Keratinocyte (primary cell): ENCODE measurements around the gene TMEM80. TPM values are rescaled to one million over a fixed set of nuclear protein-coding genes. Genes with fewer than 3 reads are reported as not detected.

Experiments
- DNase-seq: peaks from one replicate; pipeline ENCODE4 v3.0.0-alpha.2; 2011; ENCODE audit warnings: low read depth, missing footprints, low spot score
- FAIRE-seq: peaks from 2 replicates; lab custom pipeline; 2011; peaks lifted over from hg19 to GRCh38; lab: Jason Lieb, UNC
- H2AFZ ChIP-seq: 2 replicates; pipeline ENCODE4 v1.6.0; 2012; ENCODE audit warnings: low read length, control low read depth, inconsistent platforms; ENCODE audit not compliant: control insufficient read depth
- H3K27ac ChIP-seq: 2 replicates; pipeline ENCODE4 v1.5.1; 2011; ENCODE audit warnings: low read length; ENCODE audit not compliant: control insufficient read depth, insufficient read depth
- H3K27me3 ChIP-seq: 3 replicates; pipeline ENCODE4 v1.6.0; 2011; ENCODE audit warnings: low read length; ENCODE audit not compliant: control insufficient read depth, insufficient read depth; ENCODE audit errors: extremely low read depth
- H3K36me3 ChIP-seq, 2 experiments: 2 replicates in 1 of 2; 3 replicates in 1 of 2; pipeline ENCODE4 v1.5.1; 2011; ENCODE audit warnings: low read length in 2 of 2, mild to moderate bottlenecking in 1 of 2; ENCODE audit not compliant: control insufficient read depth in 2 of 2, insufficient read depth in 2 of 2; ENCODE audit errors: extremely low read depth in 1 of 2
- H3K4me1 ChIP-seq: 3 replicates; pipeline ENCODE4 v1.5.1; 2011; ENCODE audit warnings: low read length; ENCODE audit not compliant: control insufficient read depth, insufficient read depth; ENCODE audit errors: extremely low read depth
- H3K4me2 ChIP-seq: 3 replicates; pipeline ENCODE4 v1.6.0; 2011; ENCODE audit warnings: low read depth, low read length; ENCODE audit not compliant: control insufficient read depth, insufficient read depth; ENCODE audit errors: extremely low read depth
- H3K4me3 ChIP-seq, 3 experiments: fragments of 200-600 bp in 1 of 3; sonication (generic) in 1 of 3; 2 replicates in 2 of 3; 3 replicates in 1 of 3; pipeline ENCODE4 v1.5.1; 2011 to 2016; ENCODE audit warnings: low read length in 3 of 3, mild to moderate bottlenecking in 3 of 3, control low read depth in 2 of 3, inconsistent platforms in 1 of 3, low read depth in 1 of 3, mixed read lengths in 1 of 3, mixed run types in 1 of 3, moderate library complexity in 1 of 3; ENCODE audit not compliant: control insufficient read depth in 2 of 3, insufficient read depth in 2 of 3; ENCODE audit errors: extremely low read depth in 1 of 3
- H3K79me2 ChIP-seq: 2 replicates; pipeline ENCODE4 v1.6.0; 2012; ENCODE audit warnings: low read length; ENCODE audit not compliant: control insufficient read depth, insufficient read depth
- H3K9ac ChIP-seq: 3 replicates; pipeline ENCODE4 v1.6.0; 2011; ENCODE audit warnings: low read length; ENCODE audit not compliant: control insufficient read depth, insufficient read depth; ENCODE audit errors: extremely low read depth
- H3K9me1 ChIP-seq: 3 replicates; pipeline ENCODE4 v1.6.0; 2011; ENCODE audit warnings: low read length; ENCODE audit not compliant: control insufficient read depth, insufficient read depth; ENCODE audit errors: extremely low read depth
- H3K9me3 ChIP-seq: 2 replicates; pipeline ENCODE4 v1.5.1; 2012; ENCODE audit warnings: low read depth, low read length; ENCODE audit not compliant: control insufficient read depth
- H4K20me1 ChIP-seq: 3 replicates; pipeline ENCODE4 v1.6.0; 2011; ENCODE audit warnings: low read length; ENCODE audit not compliant: control insufficient read depth, insufficient read depth; ENCODE audit errors: extremely low read depth
- EZH2 ChIP-seq: IDR thresholded peaks from one replicate; pipeline ENCODE4 v1.6.1; 2012; ENCODE audit warnings: inconsistent platforms, mild to moderate bottlenecking, low read length, moderate library complexity
- dilution Hi-C: fragments of 300-500 bp; cut with MboI; formaldehyde crosslinking; loops from one replicate; pipeline ENCODE4 v1.7.0; 2020; ENCODE audit warnings: low sequenced_read_pairs; ENCODE audit not compliant: extremely low pct_ligation_motif_present
- polyA plus RNA-seq, 5 experiments: library from polyadenylated mRNA; depleted of rRNA in 3 of 5; stranded (reverse) in 3 of 5; stranded (forward) in 1 of 5; unstranded in 1 of 5; fragments of >200 nt; gene quantifications; 1 replicate in 1 of 5; 2 replicates in 3 of 5; 3 replicates in 1 of 5; pipeline versions ENCODE4 v1.2.1 to v1.2.3, GENCODE V29; 2011 to 2012; ENCODE audit warnings: missing spikeins in 2 of 5, low read depth in 1 of 5, low replicate concordance in 1 of 5
- TF ChIP-seq, protein P1 (sequence below), 3 experiments: IDR thresholded peaks in 1 of 3; conservative IDR thresholded peaks in 1 of 3; optimal IDR thresholded peaks in 1 of 3; 2 replicates in 2 of 3; 3 replicates in 1 of 3; pipeline versions ENCODE3 to v1.5.1; 2011; ENCODE audit warnings: low read length in 3 of 3, mild to moderate bottlenecking in 3 of 3, moderate library complexity in 2 of 3, control low read depth in 1 of 3, inconsistent platforms in 1 of 3; ENCODE audit not compliant: insufficient read depth in 2 of 3; ENCODE audit errors: extremely low read depth in 1 of 3

The TMEM80 gene
- polyA plus RNA-seq, 1 donor (not counting 4 experiments of a cell fraction or from before 2014, with no cell fraction given): 29.8 TPM

DNA sequence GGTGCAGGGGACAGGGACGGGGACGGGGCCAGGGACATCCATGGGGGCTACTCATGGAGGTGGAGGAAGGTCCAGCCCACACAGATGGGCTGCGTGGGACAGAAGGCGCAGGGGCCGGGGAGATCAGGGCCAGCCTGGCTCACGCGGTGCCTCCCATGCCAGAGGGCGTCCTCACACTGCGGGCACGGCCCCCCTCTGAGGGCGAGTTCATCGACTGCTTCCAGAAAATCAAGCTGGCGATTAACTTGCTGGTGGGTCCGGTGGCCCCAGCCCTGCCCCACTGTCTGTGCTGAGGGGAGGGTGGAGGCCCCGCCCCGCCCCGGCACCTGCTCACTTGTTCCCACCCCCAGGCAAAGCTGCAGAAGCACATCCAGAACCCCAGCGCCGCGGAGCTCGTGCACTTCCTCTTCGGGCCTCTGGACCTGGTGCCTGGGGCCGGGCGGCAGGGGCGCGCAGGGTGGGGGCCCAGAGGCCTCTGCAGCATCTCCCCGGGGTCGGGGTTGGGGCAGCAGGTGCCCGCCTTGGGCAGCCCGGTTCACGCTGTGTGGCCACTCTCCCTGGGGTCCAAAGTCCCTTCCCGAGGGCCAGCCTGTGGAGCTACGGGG lies 26.2 kb downstream of the TMEM80 start:
- Histone ChIP-seq H3K27me3 (no peaks in the 10 kb centered on the region), H3K9me3 (no peaks in the 10 kb centered on the region), H3K4me3 (no peak overlapping the region), H3K79me2 (peaks cover 3% of the 10 kb centered on the region), H3K27ac (no peak overlapping the region), H2AFZ (no peak overlapping the region), H3K4me2 (no peak overlapping the region), H3K9me1 (no peaks in the 10 kb centered on the region), H3K4me1 (peaks cover 7% of the 10 kb centered on the region), H4K20me1 (peaks cover 5% of the 10 kb centered on the region), H3K36me3 (peaks cover 29% of the 10 kb centered on the region in 2 experiments), H3K9ac (no peak overlapping the region)
- dilution Hi-C loops: no loop called here
- no peak for TF ChIP-seq EZH2
- TF ChIP-seq, protein P1, sequence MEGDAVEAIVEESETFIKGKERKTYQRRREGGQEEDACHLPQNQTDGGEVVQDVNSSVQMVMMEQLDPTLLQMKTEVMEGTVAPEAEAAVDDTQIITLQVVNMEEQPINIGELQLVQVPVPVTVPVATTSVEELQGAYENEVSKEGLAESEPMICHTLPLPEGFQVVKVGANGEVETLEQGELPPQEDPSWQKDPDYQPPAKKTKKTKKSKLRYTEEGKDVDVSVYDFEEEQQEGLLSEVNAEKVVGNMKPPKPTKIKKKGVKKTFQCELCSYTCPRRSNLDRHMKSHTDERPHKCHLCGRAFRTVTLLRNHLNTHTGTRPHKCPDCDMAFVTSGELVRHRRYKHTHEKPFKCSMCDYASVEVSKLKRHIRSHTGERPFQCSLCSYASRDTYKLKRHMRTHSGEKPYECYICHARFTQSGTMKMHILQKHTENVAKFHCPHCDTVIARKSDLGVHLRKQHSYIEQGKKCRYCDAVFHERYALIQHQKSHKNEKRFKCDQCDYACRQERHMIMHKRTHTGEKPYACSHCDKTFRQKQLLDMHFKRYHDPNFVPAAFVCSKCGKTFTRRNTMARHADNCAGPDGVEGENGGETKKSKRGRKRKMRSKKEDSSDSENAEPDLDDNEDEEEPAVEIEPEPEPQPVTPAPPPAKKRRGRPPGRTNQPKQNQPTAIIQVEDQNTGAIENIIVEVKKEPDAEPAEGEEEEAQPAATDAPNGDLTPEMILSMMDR (optimal IDR thresholded peaks at IDR 0.05 in 1 of 3, IDR thresholded peaks at IDR 0.05 in 1 of 3, conservative IDR thresholded peaks at IDR 0.05 in 1 of 3; ENCODE audit: extremely low read depth in 1 of 3, insufficient read depth in 2 of 3, low read length in 3 of 3): no peak
- FAIRE-seq (no peak), DNase-seq (no peak)

DNA sequence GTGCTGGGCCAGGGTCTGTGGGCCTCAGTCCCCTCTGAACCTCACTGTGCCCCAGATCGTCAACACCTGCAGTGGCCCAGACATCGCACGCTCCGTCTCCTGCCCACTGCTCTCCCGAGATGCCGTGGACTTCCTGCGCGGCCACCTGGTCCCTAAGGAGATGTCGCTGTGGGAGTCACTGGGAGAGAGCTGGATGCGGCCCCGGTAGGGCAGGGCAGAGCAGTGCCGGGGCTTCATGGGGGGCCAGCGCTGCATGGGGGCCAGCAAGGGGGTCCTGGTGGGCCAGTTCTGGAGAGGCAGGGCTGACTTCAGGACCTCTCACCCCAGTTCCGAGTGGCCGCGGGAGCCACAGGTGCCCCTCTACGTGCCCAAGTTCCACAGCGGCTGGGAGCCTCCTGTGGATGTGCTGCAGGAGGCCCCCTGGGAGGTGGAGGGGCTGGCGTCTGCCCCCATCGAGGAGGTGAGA lies 26.8 kb downstream of the TMEM80 start:
- H3K9me1 ChIP-seq: no peaks in the 10 kb centered on the region
- no peak overlapping the region for H3K27ac ChIP-seq
- no peaks in the 10 kb centered on the region for H3K27me3 ChIP-seq
- peaks cover 30% of the 10 kb centered on the region in 2 experiments for H3K36me3 ChIP-seq
- H3K4me2 ChIP-seq: no peak overlapping the region
- dilution Hi-C loops: no loop called here
- no peak overlapping the region for H3K4me3 ChIP-seq
- no peak for DNase-seq
- H4K20me1 ChIP-seq: peaks cover 2% of the 10 kb centered on the region
- FAIRE-seq: no peak
- H3K79me2 ChIP-seq: no peaks in the 10 kb centered on the region
- TF ChIP-seq, protein P1 (optimal IDR thresholded peaks at IDR 0.05 in 1 of 3, IDR thresholded peaks at IDR 0.05 in 1 of 3, conservative IDR thresholded peaks at IDR 0.05 in 1 of 3; ENCODE audit: extremely low read depth in 1 of 3, insufficient read depth in 2 of 3, low read length in 3 of 3): no peak
- no peak for TF ChIP-seq EZH2
- peaks cover 7% of the 10 kb centered on the region for H3K4me1 ChIP-seq
- H3K9me3 ChIP-seq: no peaks in the 10 kb centered on the region
- no peak overlapping the region for H3K9ac ChIP-seq
- no peak overlapping the region for H2AFZ ChIP-seq
